IMR-90 (cell line): ENCODE measurements around the gene MYO1D. TPM values are rescaled to one million over a fixed set of nuclear protein-coding genes. Genes with fewer than 3 reads are reported as not detected.

Experiments used
- ATAC-seq: fragments of 200-7000 bp; cut with Tn5 transposase; 2 replicates; pipeline ENCODE4 v1.9.1; 2020; ENCODE audit warnings: low read depth, mild to moderate bottlenecking, moderate library complexity
- BruUV-seq: library from RNA; stranded (reverse); fragments of 400-500 nt; replicated peaks from 2 replicates; lab custom pipeline; 2021; lab: Mats Ljungman, UMichigan
- CTCF ChIA-PET: fragments of 300-600 bp; formaldehyde crosslinking; extraction: SDS; loops from one replicate; lab custom pipeline; 2021; ENCODE audit warnings: antibody characterized with exemption; lab: Yijun Ruan, JAX
- POLR2A ChIA-PET: fragments of 300-600 bp; sonication (Branson Sonifier 250); formaldehyde crosslinking; loops from one replicate; lab custom pipeline; 2022; ENCODE audit warnings: antibody characterized with exemption; ENCODE audit not compliant: unreplicated experiment; lab: Charles Lee
- DNase-seq: peaks from one replicate; pipeline ENCODE4 v3.0.0; 2013
- H2AFZ ChIP-seq: replicated peaks from 2 replicates; pipeline ENCODE3; 2013; ENCODE audit warnings: low read length, mild to moderate bottlenecking; ENCODE audit not compliant: poor library complexity
- H2AK5ac ChIP-seq: 2 replicates; pipeline ENCODE4 v1.6.1; 2013; ENCODE audit warnings: low read depth, low read length, inconsistent platforms
- H2AK9ac ChIP-seq: replicated peaks from 2 replicates; pipeline ENCODE3; 2013; ENCODE audit warnings: mild to moderate bottlenecking, low read depth, low read length, moderate library complexity; ENCODE audit not compliant: poor library complexity
- H2BK120ac ChIP-seq: 2 replicates; pipeline ENCODE4 v1.6.1; 2013; ENCODE audit warnings: low read depth, low read length, inconsistent platforms
- H2BK15ac ChIP-seq: 3 replicates; pipeline ENCODE4 v1.6.1; 2013; ENCODE audit warnings: low read depth, low read length, inconsistent platforms
- H2BK20ac ChIP-seq: 2 replicates; pipeline ENCODE4 v1.6.1; 2013; ENCODE audit warnings: low read depth, mild to moderate bottlenecking, inconsistent platforms, low read length, moderate library complexity
- H2BK5ac ChIP-seq: 2 replicates; pipeline ENCODE4 v1.6.1; 2013; ENCODE audit warnings: mild to moderate bottlenecking, low read depth, low read length, inconsistent platforms; ENCODE audit not compliant: poor library complexity, severe bottlenecking
- H3K14ac ChIP-seq: replicated peaks from 2 replicates; pipeline ENCODE4 v1.6.1; 2013; ENCODE audit warnings: low read depth, low read length, inconsistent platforms
- H3K18ac ChIP-seq: 2 replicates; pipeline ENCODE4 v1.6.1; 2013; ENCODE audit warnings: low read depth, low read length, control low read depth
- H3K23ac ChIP-seq: 2 replicates; pipeline ENCODE4 v1.6.1; 2013; ENCODE audit warnings: low read depth, low read length, inconsistent platforms
- H3K27ac ChIP-seq: 2 replicates; pipeline ENCODE4 v1.5.1; 2013; ENCODE audit warnings: mild to moderate bottlenecking, control low read depth, low read length; ENCODE audit not compliant: insufficient read depth
- H3K27me3 ChIP-seq: 2 replicates; pipeline ENCODE4 v1.6.1; 2013; ENCODE audit warnings: low read length; ENCODE audit not compliant: control insufficient read depth, insufficient read depth
- H3K36me3 ChIP-seq: 2 replicates; pipeline ENCODE4 v1.6.1; 2013; ENCODE audit warnings: low read length, mixed read lengths; ENCODE audit not compliant: control insufficient read depth, insufficient read depth
- H3K4ac ChIP-seq: 2 replicates; pipeline ENCODE4 v1.6.1; 2013; ENCODE audit warnings: low read depth, low read length, inconsistent platforms
- H3K4me1 ChIP-seq: 2 replicates; pipeline ENCODE4 v1.6.1; 2013; ENCODE audit warnings: low read length, mixed read lengths; ENCODE audit not compliant: control insufficient read depth, insufficient read depth
- H3K4me2 ChIP-seq: 2 replicates; pipeline ENCODE4 v1.6.1; 2013; ENCODE audit warnings: low read depth, mild to moderate bottlenecking, control low read depth, low read length, moderate library complexity
- H3K4me3 ChIP-seq: 2 replicates; pipeline ENCODE4 v1.5.1; 2013; ENCODE audit warnings: low read depth, mild to moderate bottlenecking, control low read depth, low read length, moderate library complexity; ENCODE audit not compliant: insufficient read depth
- H3K56ac ChIP-seq: 2 replicates; pipeline ENCODE4 v1.6.1; 2013; ENCODE audit warnings: low read length, inconsistent platforms; ENCODE audit not compliant: insufficient read depth; ENCODE audit errors: extremely low read depth
- H3K79me1 ChIP-seq, 2 experiments: 2 replicates each; pipeline ENCODE4 v1.6.1; 2013; ENCODE audit warnings: low read length in 2 of 2, inconsistent platforms in 1 of 2, low read depth in 1 of 2
- H3K9ac ChIP-seq: 2 replicates; pipeline ENCODE4 v1.6.1; 2013; ENCODE audit warnings: low read depth, low read length, control low read depth
- H3K9me1 ChIP-seq: 2 replicates; pipeline ENCODE4 v1.6.1; 2013; ENCODE audit warnings: low read length, inconsistent platforms; ENCODE audit not compliant: insufficient read depth
- H3K9me3 ChIP-seq: 2 replicates; pipeline ENCODE4 v1.6.1; 2013; ENCODE audit warnings: low read length; ENCODE audit not compliant: control insufficient read depth, insufficient read depth
- H4K20me1 ChIP-seq: 2 replicates; pipeline ENCODE4 v1.6.1; 2013; ENCODE audit warnings: low read length, inconsistent platforms; ENCODE audit not compliant: insufficient read depth
- H4K5ac ChIP-seq: 2 replicates; pipeline ENCODE4 v1.6.1; 2013; ENCODE audit warnings: mild to moderate bottlenecking, low read depth, low read length, control low read depth
- H4K8ac ChIP-seq, 2 experiments: 2 replicates each; pipeline ENCODE4 v1.6.1; 2013; ENCODE audit warnings: low read depth in 2 of 2, low read length in 2 of 2, control low read depth in 1 of 2, inconsistent platforms in 1 of 2
- H4K91ac ChIP-seq: 2 replicates; pipeline ENCODE4 v1.6.1; 2013; ENCODE audit warnings: low read depth, low read length, inconsistent platforms; ENCODE audit not compliant: insufficient read depth
- BHLHE40 ChIP-seq: fragments of 150-350 bp; IDR thresholded peaks from 2 replicates; pipeline ENCODE4 v1.6.1; 2016; ENCODE audit warnings: mild to moderate bottlenecking, low read depth, low read length
- CEBPB ChIP-seq: IDR thresholded peaks from 2 replicates; pipeline ENCODE4 v1.6.1; 2012; ENCODE audit warnings: low read depth, low read length, improper control_type of control experiment
- CHD1 ChIP-seq: IDR thresholded peaks from 2 replicates; pipeline ENCODE4 v1.6.1; 2012; ENCODE audit warnings: low read depth, low read length, improper control_type of control experiment
- CTCF ChIP-seq: conservative IDR thresholded peaks from 2 replicates; pipeline ENCODE4 v1.5.1; 2012; ENCODE audit warnings: mild to moderate bottlenecking, low read depth, low read length, improper control_type of control experiment
- FOS ChIP-seq: fragments of 150-350 bp; IDR thresholded peaks from 2 replicates; pipeline ENCODE4 v1.6.1; 2016; ENCODE audit warnings: low read depth, low read length
- MAFK ChIP-seq: IDR thresholded peaks from 2 replicates; pipeline ENCODE4 v1.6.1; 2012; ENCODE audit warnings: low read depth, low read length, improper control_type of control experiment
- MXI1 ChIP-seq: IDR thresholded peaks from 2 replicates; pipeline ENCODE4 v1.6.1; 2012; ENCODE audit warnings: low read depth, mild to moderate bottlenecking, low read length, moderate library complexity, borderline replicate concordance
- NFE2L2 ChIP-seq: fragments of 150-350 bp; IDR thresholded peaks from 2 replicates; pipeline ENCODE4 v1.6.1; 2016; ENCODE audit warnings: low read depth, mild to moderate bottlenecking, low read length
- POLR2A ChIP-seq: IDR thresholded peaks from 2 replicates; pipeline ENCODE4 v1.6.1; 2012; ENCODE audit warnings: mild to moderate bottlenecking, low read depth, low read length
- RCOR1 ChIP-seq: IDR thresholded peaks from 2 replicates; pipeline ENCODE4 v1.6.1; 2012; ENCODE audit warnings: mild to moderate bottlenecking, low read length, improper control_type of control experiment; ENCODE audit not compliant: insufficient replicate concordance
- RFX5 ChIP-seq: IDR thresholded peaks from 2 replicates; pipeline ENCODE4 v1.8.0; 2012; ENCODE audit warnings: low read depth, mild to moderate bottlenecking, low read length, moderate library complexity
- SMC3 ChIP-seq: fragments of 150-350 bp; IDR thresholded peaks from 2 replicates; pipeline ENCODE4 v1.6.1; 2016; ENCODE audit warnings: low read depth, mild to moderate bottlenecking, antibody characterized with exemption, low read length, moderate library complexity
- WGBS, 2 experiments: methylation state at CpG; one replicate each; pipeline versions ENCODE4 v1.1.5 to v1.1.7; 2013; ENCODE audit warnings: missing lambda C conversion rate in 2 of 2; ENCODE audit not compliant: insufficient read length in 1 of 2; ENCODE audit errors: extremely low coverage in 2 of 2; 5-methylcytosine and 5-hydroxymethylcytosine counted together
- dilution Hi-C: fragments of 300-500 bp; cut with HindIII; formaldehyde crosslinking; loops from one replicate; pipeline ENCODE4 v1.14.3; 2018; ENCODE audit warnings: low sequenced_read_pairs; ENCODE audit not compliant: unreplicated experiment
- in situ Hi-C: fragments of 300-500 bp; cut with MboI; formaldehyde crosslinking; loops from 3 replicates; pipeline ENCODE4 v1.14.3; 2019; ENCODE audit warnings: low sequenced_read_pairs, inconsistent platforms, mixed read lengths
- intact Hi-C: fragments of 100-400 bp; cut with micrococcal nuclease; formaldehyde crosslinking; loops from 2 replicates; pipeline ENCODE4 v1.10.0; 2022
- polyA plus RNA-seq, 3 experiments: library from polyadenylated mRNA; depleted of rRNA; stranded (reverse); fragments of >200 nt; gene quantifications; 2 replicates each; pipeline ENCODE4 v1.2.3, GENCODE V29; 2012; ENCODE audit warnings: low replicate concordance in 1 of 3
- total RNA-seq: library from RNA; depleted of rRNA; stranded (reverse); fragments of >200 nt; gene quantifications from 2 replicates; pipeline ENCODE4 v1.2.3, GENCODE V29; 2012
- TF ChIP-seq, protein P1 (sequence below): fragments of 150-350 bp; IDR thresholded peaks from 2 replicates; pipeline ENCODE4 v1.6.1; 2017; ENCODE audit warnings: mild to moderate bottlenecking, antibody characterized with exemption, low read length, low read depth

MYO1D gene
- total and polyA plus RNA-seq, 2 of the 4 experiments (the other 2 are of a cell fraction) = 0.63 to 0.90 TPM

- H3K23ac ChIP-seq = no peak overlapping the region
- H2AFZ ChIP-seq = no peak overlapping the region
- H2BK15ac ChIP-seq = no peak overlapping the region
- no peak overlapping the region for H2BK5ac ChIP-seq
- no peak overlapping the region for H3K4me3 ChIP-seq
- no peak overlapping the region for H4K5ac ChIP-seq
- ATAC-seq (no peak), DNase-seq (no peak)
- no peak overlapping the region for H4K91ac ChIP-seq
- no peaks in the 10 kb centered on the region for H3K9me3 ChIP-seq
- intact Hi-C loops (no loop called here), in situ Hi-C loops (loop anchor here (25.0 kb wide), 1 partner anchor 272 kb away; no protein-coding TSS in a partner anchor), dilution Hi-C loops (no loop called here)
- CTCF ChIA-PET = no interaction called here
- no peak overlapping the region for H3K4ac ChIP-seq
- H3K27me3 ChIP-seq = no peaks in the 10 kb centered on the region
- peaks cover 0 to 6% of the 10 kb centered on the region in 2 experiments; a peak in 2 of 4 replicates for H3K79me1 ChIP-seq
- H4K20me1 ChIP-seq = peaks cover 4% of the 10 kb centered on the region; the same call in 1 of the 2 replicates
- H3K56ac ChIP-seq = no peak overlapping the region
- H2BK120ac ChIP-seq = no peak overlapping the region
- no peak overlapping the region for H2AK9ac ChIP-seq
- no peak overlapping the region for H3K4me2 ChIP-seq
- peaks cover 5% of the 10 kb centered on the region; the same call in 1 of the 2 replicates for H3K4me1 ChIP-seq
- no peak overlapping the region for H3K27ac ChIP-seq
- H3K9ac ChIP-seq = no peak overlapping the region
- no peak overlapping the region for H3K14ac ChIP-seq
- H3K36me3 ChIP-seq = peaks cover 2% of the 10 kb centered on the region; the same call in 1 of the 2 replicates
- peaks cover 10% of the 10 kb centered on the region for H3K9me1 ChIP-seq
- no TSS peak for BruUV-seq
- H2BK20ac ChIP-seq = no peak overlapping the region
- H3K18ac ChIP-seq = no peak overlapping the region
- POLR2A ChIA-PET = no interaction called here
- WGBS, 2 experiments = 65% methylated on average over 7 of the region's 16 CpGs; no CpG with 5 or more reads in 1 of the 2 experiments
- H2AK5ac ChIP-seq = no peak overlapping the region
- no peak overlapping the region for H4K8ac ChIP-seq
- no peak for TF ChIP-seq NFE2L2
- no peak for TF ChIP-seq CTCF
- TF ChIP-seq POLR2A = no peak
- TF ChIP-seq RCOR1 = no peak
- no peak for TF ChIP-seq MXI1
- TF ChIP-seq SMC3 = no peak
- TF ChIP-seq, protein P1, sequence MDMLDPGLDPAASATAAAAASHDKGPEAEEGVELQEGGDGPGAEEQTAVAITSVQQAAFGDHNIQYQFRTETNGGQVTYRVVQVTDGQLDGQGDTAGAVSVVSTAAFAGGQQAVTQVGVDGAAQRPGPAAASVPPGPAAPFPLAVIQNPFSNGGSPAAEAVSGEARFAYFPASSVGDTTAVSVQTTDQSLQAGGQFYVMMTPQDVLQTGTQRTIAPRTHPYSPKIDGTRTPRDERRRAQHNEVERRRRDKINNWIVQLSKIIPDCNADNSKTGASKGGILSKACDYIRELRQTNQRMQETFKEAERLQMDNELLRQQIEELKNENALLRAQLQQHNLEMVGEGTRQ = no peak
- no peak for TF ChIP-seq MAFK
- TF ChIP-seq RFX5 = no peak
- no peak for TF ChIP-seq FOS
- no peak for TF ChIP-seq CEBPB
- TF ChIP-seq BHLHE40 = no peak
- TF ChIP-seq CHD1 = no peak
Observed at GRCh38 chr17:32490101-32490482, 386.8 kb downstream of the MYO1D start.
